HG03108 (cell line): ENCODE results near the gene PIK3C2G.

Source experiments
- ATAC-seq: cut with Tn5 transposase; IDR thresholded peaks from one replicate; pipeline ENCODE4 v1.9.1; 2021; ENCODE audit warnings: moderate library complexity; ENCODE audit not compliant: unreplicated experiment

PIK3C2G gene

GRCh38 chr12:18270958-18271460, 9.7 kb downstream of the PIK3C2G start:
- ATAC-seq: no peak

GRCh38 chr12:18275981-18276380, 14.7 kb downstream of the PIK3C2G start:
- no peak for ATAC-seq

DNA sequence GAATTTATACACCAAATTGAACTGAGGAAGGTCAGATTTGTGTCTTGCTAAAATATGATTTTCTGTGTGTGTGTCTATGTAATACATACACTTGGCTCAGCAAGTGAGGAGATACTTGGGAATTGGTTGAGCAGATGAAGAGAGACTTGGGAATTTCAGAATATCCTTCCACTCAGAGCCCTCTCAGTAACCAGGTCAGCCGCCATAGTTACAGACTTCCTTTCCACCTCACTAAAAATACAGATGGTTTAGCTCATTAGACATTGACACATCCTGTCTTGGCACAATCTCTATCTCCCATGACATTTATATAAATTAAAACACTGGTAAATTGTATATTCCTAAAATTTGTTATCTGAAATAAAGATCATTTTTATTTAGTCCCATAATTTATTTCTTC, 15.9 kb downstream of the PIK3C2G start:
- no peak for ATAC-seq

DNA sequence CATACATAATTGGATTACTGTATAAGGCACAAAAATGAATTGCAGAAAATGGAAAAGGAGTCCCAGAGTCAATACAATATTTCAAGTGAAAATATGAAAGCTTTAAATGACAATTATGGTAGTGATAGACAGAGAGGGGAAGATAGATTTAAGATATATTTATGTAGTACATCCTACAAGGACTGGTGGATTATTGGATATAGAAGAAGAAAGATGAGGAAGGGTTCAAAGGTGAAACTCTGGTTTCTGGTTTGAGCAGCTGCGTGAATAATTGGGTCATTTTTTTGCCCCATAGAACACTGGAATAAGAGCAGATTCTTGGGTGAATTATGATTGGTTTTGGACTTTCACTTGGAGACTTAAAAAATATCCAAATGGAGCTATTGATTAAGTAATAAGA, 19.4 kb downstream of the PIK3C2G start:
- ATAC-seq: no peak

GRCh38 chr12:18281941-18282340, 20.6 kb downstream of the PIK3C2G start:
- no peak for ATAC-seq

DNA sequence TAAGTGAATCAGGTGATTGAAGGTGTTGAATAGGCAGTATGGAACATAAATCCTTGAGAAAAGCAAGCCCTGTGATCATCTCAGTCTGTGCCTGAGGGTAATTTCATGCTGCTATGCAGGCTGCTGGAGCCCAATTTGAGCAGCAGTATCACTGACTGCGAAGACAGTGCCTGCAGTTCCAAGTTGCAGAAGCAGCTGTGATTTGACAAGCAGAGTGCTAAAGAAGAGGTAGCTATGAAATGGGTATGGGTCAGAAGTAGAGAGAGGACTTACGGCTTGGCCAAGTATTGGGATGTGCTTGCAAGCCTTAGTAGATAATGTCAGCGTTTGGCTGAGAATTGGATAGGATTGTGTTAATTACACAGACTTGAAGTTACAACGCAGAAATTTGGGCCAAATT, 22.5 kb downstream of the PIK3C2G start:
- no peak for ATAC-seq

GRCh38 chr12:18284386-18284785, 23.1 kb downstream of the PIK3C2G start:
- ATAC-seq: no peak

GRCh38 chr12:18285161-18285560, 23.8 kb downstream of the PIK3C2G start:
- ATAC-seq: no peak

- no peak for ATAC-seq
Observed at GRCh38 chr12:18290386-18290785, 29.1 kb downstream of the PIK3C2G start.

GRCh38 chr12:18294889-18295288, 33.6 kb downstream of the PIK3C2G start:
- ATAC-seq: no peak

- no peak for ATAC-seq
Observed at GRCh38 chr12:18296201-18296908, 35.0 kb downstream of the PIK3C2G start.

DNA sequence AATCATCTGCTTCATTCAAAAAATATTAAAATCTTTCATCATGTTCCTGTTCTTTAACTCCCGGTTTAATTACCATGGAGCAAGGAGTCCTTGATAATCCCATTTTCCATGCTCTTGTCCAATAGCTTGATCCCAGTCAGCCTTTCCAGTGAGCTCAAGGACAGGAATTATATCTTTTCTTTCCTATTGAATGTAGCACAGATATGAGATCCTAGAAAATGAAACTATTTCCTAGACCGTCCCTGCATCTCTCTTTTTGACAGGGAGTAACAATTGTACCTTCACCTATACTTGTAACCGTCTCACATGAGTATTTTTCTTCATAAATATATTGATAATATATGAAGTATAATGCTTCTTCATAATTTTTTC, 35.6 kb downstream of the PIK3C2G start:
- no peak for ATAC-seq

GRCh38 chr12:18297902-18298301, 36.6 kb downstream of the PIK3C2G start:
- no peak for ATAC-seq

GRCh38 chr12:18302809-18303430, 41.6 kb downstream of the PIK3C2G start:
- no peak for ATAC-seq

DNA sequence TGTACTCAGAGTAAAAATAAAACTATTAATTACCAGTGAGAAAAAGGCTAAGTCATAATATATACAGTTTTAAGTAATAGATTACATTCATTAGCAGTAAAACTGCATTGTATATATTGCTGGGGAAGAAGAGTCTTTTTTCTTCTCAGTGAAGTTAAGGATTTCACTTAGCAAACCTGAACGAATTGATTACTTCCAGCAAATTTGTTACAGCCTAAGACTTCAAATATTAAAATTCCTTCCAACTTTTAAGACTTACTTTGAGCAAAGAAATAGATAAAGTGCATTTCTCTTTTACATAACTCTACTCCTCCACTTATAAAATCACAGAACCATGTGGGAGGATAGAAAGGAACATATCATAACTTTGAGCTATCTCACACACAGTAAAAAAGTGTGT, 43.3 kb downstream of the PIK3C2G start:
- no peak for ATAC-seq

DNA sequence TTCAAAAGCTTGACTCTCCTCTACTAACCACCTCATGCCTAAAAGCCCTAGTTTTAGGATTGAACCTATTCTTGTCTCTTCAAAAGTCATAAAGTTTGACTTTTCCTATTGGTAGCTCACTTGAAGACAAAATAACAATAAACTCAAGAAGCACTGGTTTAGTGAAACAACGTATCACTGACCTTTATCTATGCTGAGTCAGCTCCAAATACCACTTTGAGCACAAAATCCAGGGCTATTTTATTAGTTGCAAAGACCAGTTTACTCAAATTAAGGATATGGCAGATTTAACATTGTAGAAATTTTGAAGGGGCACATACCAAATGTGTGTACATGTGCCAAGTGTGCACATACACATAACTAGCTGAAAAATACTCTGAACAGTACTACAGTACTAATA, 45.0 kb downstream of the PIK3C2G start:
- ATAC-seq: no peak

DNA sequence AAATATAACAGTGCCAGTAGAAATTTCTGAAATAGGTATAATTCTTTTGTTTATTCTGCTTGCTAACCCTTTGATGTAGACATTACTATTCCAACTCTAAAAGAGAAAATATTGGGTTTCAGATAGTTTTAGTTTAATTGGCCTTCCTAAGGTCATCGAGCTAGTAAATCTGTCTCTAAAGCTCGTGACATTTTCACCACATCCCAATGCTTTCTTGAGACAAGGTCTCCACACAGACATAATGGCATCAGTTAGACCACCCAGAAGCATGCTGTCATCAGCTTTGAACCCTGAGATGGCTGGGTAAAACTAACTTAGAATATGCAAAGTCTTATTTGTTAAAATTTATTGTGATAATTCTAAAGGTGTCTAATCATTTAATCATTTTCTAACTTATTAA, 52.0 kb downstream of the PIK3C2G start:
- ATAC-seq: no peak

- no peak for ATAC-seq
Observed at GRCh38 chr12:18320036-18320617, 58.8 kb downstream of the PIK3C2G start.

DNA sequence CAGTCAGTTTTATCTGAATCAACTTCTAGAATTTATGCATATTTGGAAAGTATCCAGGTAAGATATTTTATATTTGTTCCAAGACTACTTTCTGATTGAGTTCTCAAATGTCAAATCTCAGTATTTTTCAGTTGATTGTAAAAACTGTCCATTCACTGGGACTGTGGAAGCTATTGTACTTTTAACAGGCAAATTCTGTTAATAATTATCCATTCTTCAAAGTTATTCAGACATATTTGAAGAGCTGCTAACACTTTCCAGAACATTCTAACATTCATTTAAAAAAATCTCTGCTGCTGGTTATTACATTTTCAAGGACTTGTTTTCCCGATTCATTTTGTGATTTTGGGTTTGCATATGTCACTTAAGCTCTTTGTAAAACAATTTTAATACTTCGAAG, 59.7 kb downstream of the PIK3C2G start:
- ATAC-seq: no peak

DNA sequence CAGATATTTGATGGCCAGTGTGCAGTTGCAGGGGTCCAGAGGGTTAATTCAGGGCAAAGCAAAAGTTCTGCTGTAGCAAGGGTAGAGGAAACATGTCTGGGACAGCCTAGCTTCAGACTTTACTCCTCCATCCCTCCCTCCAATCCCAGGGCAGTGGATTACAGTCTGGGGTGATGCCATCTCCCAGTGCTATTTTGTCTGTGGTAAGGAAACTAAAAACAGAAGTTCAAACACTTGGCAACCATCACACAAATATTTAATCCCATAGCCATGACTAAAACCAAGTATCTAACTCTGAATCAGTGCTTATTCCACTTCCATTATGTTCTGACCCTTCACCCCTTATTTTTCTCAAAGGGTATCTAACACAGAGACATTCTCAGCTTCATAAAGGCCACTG, 61.8 kb downstream of the PIK3C2G start:
- no peak for ATAC-seq

GRCh38 chr12:18327036-18327435, 65.7 kb downstream of the PIK3C2G start:
- no peak for ATAC-seq

DNA sequence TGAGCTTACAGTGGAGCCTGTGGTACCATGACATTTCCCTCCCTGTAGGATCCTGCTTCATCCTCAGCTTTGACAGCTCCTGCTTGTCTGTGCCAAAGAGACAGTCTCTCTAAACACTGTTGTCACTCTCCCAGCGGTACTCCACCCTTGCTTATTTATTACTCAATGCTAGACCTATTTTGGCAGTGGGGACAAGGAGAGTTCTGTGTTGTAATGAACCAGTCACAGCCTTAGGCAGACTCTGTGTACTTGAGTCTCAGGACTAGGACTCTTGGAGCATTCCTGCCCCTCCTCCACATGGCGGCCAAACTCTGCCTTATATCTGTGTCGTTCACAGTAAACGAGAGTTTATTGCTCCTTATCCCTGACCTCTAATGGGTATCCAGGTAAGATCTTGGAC, 70.9 kb downstream of the PIK3C2G start:
- no peak for ATAC-seq
